Measurements from ENCODE around the gene C17orf107.

DNA sequence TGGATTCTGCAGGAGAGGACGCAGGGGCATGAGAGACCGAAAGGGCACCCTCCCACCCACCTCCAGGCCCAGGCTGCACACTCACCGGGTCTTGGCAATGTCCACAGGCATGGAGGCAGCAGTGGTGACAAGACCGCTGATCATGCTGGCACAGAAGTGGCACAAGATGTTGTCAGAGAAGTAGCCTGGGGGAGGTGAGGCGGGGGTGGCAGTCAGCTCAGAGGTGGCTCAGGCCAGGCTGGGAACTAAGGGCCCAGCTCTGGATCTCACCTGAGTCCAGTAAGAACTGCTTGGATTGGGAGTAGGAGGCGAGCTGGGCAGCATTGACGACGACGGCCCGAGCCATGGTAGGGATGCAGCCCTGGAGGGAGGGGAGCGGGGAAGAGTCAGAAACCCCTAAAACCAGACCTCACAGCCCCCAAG is 38.7 kb downstream of the C17orf107 start:
- TF ChIP-seq, protein P1, sequence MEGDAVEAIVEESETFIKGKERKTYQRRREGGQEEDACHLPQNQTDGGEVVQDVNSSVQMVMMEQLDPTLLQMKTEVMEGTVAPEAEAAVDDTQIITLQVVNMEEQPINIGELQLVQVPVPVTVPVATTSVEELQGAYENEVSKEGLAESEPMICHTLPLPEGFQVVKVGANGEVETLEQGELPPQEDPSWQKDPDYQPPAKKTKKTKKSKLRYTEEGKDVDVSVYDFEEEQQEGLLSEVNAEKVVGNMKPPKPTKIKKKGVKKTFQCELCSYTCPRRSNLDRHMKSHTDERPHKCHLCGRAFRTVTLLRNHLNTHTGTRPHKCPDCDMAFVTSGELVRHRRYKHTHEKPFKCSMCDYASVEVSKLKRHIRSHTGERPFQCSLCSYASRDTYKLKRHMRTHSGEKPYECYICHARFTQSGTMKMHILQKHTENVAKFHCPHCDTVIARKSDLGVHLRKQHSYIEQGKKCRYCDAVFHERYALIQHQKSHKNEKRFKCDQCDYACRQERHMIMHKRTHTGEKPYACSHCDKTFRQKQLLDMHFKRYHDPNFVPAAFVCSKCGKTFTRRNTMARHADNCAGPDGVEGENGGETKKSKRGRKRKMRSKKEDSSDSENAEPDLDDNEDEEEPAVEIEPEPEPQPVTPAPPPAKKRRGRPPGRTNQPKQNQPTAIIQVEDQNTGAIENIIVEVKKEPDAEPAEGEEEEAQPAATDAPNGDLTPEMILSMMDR (conservative IDR thresholded peaks at IDR 0.05; ENCODE audit: low read length): no peak
- TF ChIP-seq EZH2phosphoT487 (IDR thresholded peaks at IDR 0.05; ENCODE audit: borderline replicate concordance, low read depth, low read length): no peak

Data from OCI-LY7 (cell line).